Right atrium auricular region (tissue), 2 donors: ENCODE data around the gene C19orf81. TPM values are rescaled to one million over a fixed set of nuclear protein-coding genes. Genes with fewer than 3 reads are reported as not detected.

Source experiments
- DNase-seq: peaks from one replicate; pipeline ENCODE4 v3.0.0-alpha.2; 2019; ENCODE audit warnings: low spot score
- H3K27ac ChIP-seq, 2 donors: fragments of 200-600 bp; sonication (generic); 1 replicate in 1 of 2; 2 replicates in 1 of 2; pipeline ENCODE4 v1.5.1; 2016 to 2019
- H3K27me3 ChIP-seq, 2 donors: fragments of 200-600 bp; sonication (generic); one replicate each; pipeline versions ENCODE4 v1.5.1 to v1.6.0; 2017 to 2019
- H3K36me3 ChIP-seq: fragments of 200-600 bp; sonication (generic); one replicate; pipeline ENCODE4 v1.5.1; 2016
- H3K4me1 ChIP-seq, 2 donors: fragments of 200-600 bp; sonication (generic); one replicate each; pipeline versions ENCODE4 v1.5.1 to v1.6.0; 2017 to 2019
- H3K4me3 ChIP-seq, 2 donors: fragments of 200-600 bp; sonication (generic); 1 replicate in 1 of 2; 2 replicates in 1 of 2; pipeline ENCODE4 v1.5.1; 2017 to 2019; ENCODE audit warnings: mild to moderate bottlenecking in 1 of 2, moderate library complexity in 1 of 2
- H3K9me3 ChIP-seq, 2 donors: fragments of 200-600 bp; sonication (generic); one replicate each; pipeline ENCODE4 v1.5.1; 2019
- total RNA-seq, 2 donors: library from RNA; depleted of rRNA; stranded (reverse); fragments of >200 nt; gene quantifications; one replicate each; pipeline ENCODE4 v1.1.0, GENCODE V29; 2016
- TF ChIP-seq, protein P1 (sequence below), 2 donors: fragments of 200-600 bp; sonication (generic); IDR thresholded peaks; one replicate each; pipeline ENCODE4 v1.5.1; 2019; ENCODE audit warnings: antibody characterized with exemption in 2 of 2

C19orf81 gene
- total RNA-seq, 2 donors from 2014 or later: 4.6 TPM; not detected in 1

GRCh38 chr19:50694815-50695145, 45.5 kb downstream of the C19orf81 start:
- Histone ChIP-seq H3K36me3 (no peaks in the 10 kb centered on the region), H3K27me3 (peaks cover 8 to 25% of the 10 kb centered on the region in 2 donors)

DNA sequence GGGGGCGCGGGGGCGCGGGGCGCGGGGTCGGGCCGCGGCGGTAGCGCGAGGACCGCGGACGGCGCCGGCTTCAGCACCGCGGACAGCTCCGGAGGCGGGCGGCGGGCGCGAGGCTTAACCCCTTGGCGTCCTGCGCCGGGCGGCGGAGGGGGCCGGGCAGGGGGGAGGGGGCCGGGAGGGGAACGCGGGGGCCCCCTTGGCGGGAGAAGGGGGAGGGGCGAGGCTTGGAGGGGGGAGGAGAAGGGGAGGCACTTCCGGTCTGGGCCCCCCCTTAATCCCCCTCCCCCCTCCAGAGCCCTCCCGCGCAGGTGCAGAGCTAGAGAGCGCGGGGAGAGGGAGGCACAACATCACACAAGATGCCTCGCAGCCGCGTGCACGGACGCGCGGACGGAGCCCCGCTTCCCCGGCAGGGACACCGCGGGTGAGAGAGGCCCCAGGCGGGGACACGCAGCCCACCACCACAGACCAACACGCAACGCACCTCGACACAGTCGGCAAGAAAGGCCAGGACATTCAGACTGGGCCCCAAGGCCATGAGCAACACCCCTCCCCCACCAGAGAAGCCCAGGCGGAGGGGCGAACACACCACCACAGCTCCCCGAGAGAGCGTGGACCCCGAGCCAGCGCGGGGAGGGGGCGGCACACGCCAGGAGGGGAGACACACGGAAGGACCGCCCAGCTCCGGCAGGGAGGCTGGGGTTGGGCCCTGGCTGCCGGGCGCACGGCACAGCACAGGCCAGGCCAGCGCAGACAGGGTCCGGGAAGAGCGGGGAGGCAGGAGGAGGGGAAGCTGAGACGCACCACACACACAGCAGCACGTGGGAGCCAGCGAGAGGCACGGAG, 46.2 kb downstream of the C19orf81 start:
- H3K4me1 ChIP-seq: peaks cover 0 to 4% of the 10 kb centered on the region in 2 donors
- H3K27ac ChIP-seq: no peak overlapping the region
- DNase-seq: no peak
- no peak overlapping the region for H3K4me3 ChIP-seq
- H3K36me3 ChIP-seq: no peaks in the 10 kb centered on the region
- TF ChIP-seq, protein P1, sequence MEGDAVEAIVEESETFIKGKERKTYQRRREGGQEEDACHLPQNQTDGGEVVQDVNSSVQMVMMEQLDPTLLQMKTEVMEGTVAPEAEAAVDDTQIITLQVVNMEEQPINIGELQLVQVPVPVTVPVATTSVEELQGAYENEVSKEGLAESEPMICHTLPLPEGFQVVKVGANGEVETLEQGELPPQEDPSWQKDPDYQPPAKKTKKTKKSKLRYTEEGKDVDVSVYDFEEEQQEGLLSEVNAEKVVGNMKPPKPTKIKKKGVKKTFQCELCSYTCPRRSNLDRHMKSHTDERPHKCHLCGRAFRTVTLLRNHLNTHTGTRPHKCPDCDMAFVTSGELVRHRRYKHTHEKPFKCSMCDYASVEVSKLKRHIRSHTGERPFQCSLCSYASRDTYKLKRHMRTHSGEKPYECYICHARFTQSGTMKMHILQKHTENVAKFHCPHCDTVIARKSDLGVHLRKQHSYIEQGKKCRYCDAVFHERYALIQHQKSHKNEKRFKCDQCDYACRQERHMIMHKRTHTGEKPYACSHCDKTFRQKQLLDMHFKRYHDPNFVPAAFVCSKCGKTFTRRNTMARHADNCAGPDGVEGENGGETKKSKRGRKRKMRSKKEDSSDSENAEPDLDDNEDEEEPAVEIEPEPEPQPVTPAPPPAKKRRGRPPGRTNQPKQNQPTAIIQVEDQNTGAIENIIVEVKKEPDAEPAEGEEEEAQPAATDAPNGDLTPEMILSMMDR (IDR thresholded peaks at IDR 0.05): no peak
- H3K9me3 ChIP-seq: no peaks in the 10 kb centered on the region
- peaks cover 8 to 25% of the 10 kb centered on the region in 2 donors for H3K27me3 ChIP-seq

More at GRCh38 chr19:50694815-50695145, 45.5 kb downstream of the C19orf81 start:
- H3K4me3 ChIP-seq: no peak overlapping the region
- H3K4me1 ChIP-seq: peaks cover 0 to 4% of the 10 kb centered on the region in 2 donors
- TF ChIP-seq, protein P1 (IDR thresholded peaks at IDR 0.05): no peak
- no peak for DNase-seq
- H3K9me3 ChIP-seq: no peaks in the 10 kb centered on the region
- no peak overlapping the region for H3K27ac ChIP-seq

DNA sequence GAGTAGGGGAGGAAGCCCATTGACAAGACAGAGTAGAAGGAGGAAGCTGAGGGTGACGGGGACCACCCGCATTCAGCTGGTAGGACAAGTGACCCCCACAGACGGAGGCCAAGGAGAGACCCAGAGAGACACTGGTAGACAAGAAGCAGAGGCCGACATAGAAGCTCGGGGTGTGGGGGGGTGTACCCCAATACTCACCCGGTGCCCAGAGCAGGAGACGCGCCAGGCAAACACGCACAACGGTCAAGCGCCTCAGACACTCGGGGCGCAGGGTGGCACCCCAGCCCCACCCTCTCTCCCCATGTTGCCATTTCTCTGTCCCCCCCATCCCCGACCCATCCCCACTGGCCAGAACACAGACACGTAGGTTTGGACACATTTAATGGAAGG, 46.8 kb downstream of the C19orf81 start:
- H3K27ac ChIP-seq: no peak overlapping the region
- no peaks in the 10 kb centered on the region for H3K36me3 ChIP-seq
- H3K27me3 ChIP-seq: peaks cover 8 to 25% of the 10 kb centered on the region in 2 donors
- TF ChIP-seq, protein P1 (IDR thresholded peaks at IDR 0.05): no peak
- H3K4me3 ChIP-seq: no peak overlapping the region
- DNase-seq: no peak
- peaks cover 0 to 4% of the 10 kb centered on the region in 2 donors for H3K4me1 ChIP-seq
- no peaks in the 10 kb centered on the region for H3K9me3 ChIP-seq

GRCh38 chr19:50697414-50698124, 48.3 kb downstream of the C19orf81 start:
- H3K9me3 ChIP-seq: no peaks in the 10 kb centered on the region
- peaks cover 0 to 4% of the 10 kb centered on the region in 2 donors for H3K4me1 ChIP-seq
- no peak overlapping the region for H3K4me3 ChIP-seq
- no peak overlapping the region for H3K27ac ChIP-seq
- DNase-seq: no peak
- H3K36me3 ChIP-seq: no peaks in the 10 kb centered on the region
- peaks cover 8 to 25% of the 10 kb centered on the region in 2 donors for H3K27me3 ChIP-seq
- TF ChIP-seq, protein P1 (IDR thresholded peaks at IDR 0.05): no peak

DNA sequence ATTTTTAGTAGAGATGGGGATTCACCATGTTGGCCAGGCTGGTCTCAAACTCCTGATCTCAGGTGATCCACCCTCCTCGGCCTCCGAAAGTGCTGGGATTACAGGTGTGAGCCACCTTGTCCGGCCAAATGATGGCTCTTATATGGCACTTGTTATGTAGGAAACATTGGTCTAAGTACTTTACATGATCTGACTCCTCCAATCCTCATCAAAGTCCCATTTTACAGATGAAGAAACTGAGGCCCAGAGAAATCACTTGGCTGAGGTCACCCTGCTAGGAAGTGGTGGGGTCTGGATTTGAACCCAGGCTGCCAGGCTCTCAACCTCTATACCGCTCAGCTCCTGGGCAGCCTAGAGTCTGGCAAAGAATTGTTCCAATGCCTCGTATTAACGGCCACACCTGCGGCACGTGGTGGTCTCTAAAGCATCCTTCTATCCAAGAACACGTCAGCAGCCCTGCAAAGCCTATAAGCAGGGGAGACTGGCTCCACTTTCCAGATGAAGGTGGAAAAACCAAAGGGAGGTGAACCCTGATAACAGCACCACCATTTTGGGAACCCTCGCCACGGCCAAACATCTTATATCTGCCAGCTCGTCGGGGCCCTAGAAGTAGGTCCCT, 52.2 kb downstream of the C19orf81 start:
- Histone ChIP-seq H3K36me3 (no peaks in the 10 kb centered on the region), H3K27me3 (no peaks in the 10 kb centered on the region), H3K9me3 (no peaks in the 10 kb centered on the region), H3K27ac (no peak overlapping the region), H3K4me3 (no peak overlapping the region), H3K4me1 (no peaks in the 10 kb centered on the region)
- TF ChIP-seq, protein P1 (IDR thresholded peaks at IDR 0.05): no peak
- DNase-seq: no peak
